ENCODE results near the gene EMD.
"Not testable (repeated sequence)": the region's sequence is repeated elsewhere in the genome, so short reads cannot be mapped to it uniquely, and the experiment has no call there.

EMD gene

GRCh38 chrX:154371017-154371788 lies 7.9 kb upstream of the EMD start:
- DNase-seq (ENCODE audit: low read depth, low spot score): peak; percentile 96

GRCh38 chrX:154371789-154372300 lies 7.2 kb upstream of the EMD start:
- DNase-seq (ENCODE audit: low read depth, low spot score): no peak

- DNase-seq (ENCODE audit: low read depth, low spot score): peak; percentile 58
These were observed 6.5 kb upstream of the EMD start for GRCh38 chrX:154372612-154373022.

GRCh38 chrX:154373340-154374306 lies 5.5 kb upstream of the EMD start:
- DNase-seq (ENCODE audit: low read depth, low spot score): peak; percentile 96

GRCh38 chrX:154374313-154375155 lies 4.6 kb upstream of the EMD start, which contains the start of gene FLNA:
TSS of gene FLNA (minus strand) at chrX:154374634. CDS start at chrX:154371245, 3,389 bp downstream.
- peak; percentile 75 for DNase-seq (ENCODE audit: low read depth, low spot score)

GRCh38 chrX:154375156-154375504 lies 4.0 kb upstream of the EMD start:
- DNase-seq (ENCODE audit: low read depth, low spot score): no peak

- no peak for DNase-seq (ENCODE audit: low read depth, low spot score)
These were observed 2.3 kb upstream of the EMD start for GRCh38 chrX:154376774-154377173.

GRCh38 chrX:154378059-154378798 lies 866 bp upstream of the EMD start:
- no peak for DNase-seq (ENCODE audit: low read depth, low spot score)

- no peak for DNase-seq (ENCODE audit: low read depth, low spot score)
These were observed 465 bp downstream of the EMD start for GRCh38 chrX:154379569-154379951.

GRCh38 chrX:154380153-154380552 lies 1.1 kb downstream of the EMD start:
- DNase-seq (ENCODE audit: low read depth, low spot score): no peak

- no peak for DNase-seq (ENCODE audit: low read depth, low spot score)
These were observed 1.7 kb downstream of the EMD start for GRCh38 chrX:154380787-154381186.

GRCh38 chrX:154381271-154381670 lies 2.2 kb downstream of the EMD start:
- peak; percentile 69 for DNase-seq (ENCODE audit: low read depth, low spot score)

- DNase-seq (ENCODE audit: low read depth, low spot score): no peak
These were observed 3.5 kb downstream of the EMD start for GRCh38 chrX:154382483-154383069.

GRCh38 chrX:154383359-154384283 lies 4.5 kb downstream of the EMD start:
- no peak for DNase-seq (ENCODE audit: low read depth, low spot score)

GRCh38 chrX:154384284-154384892 lies 5.3 kb downstream of the EMD start:
- peak; percentile 26 for DNase-seq (ENCODE audit: low read depth, low spot score)

- not testable (repeated sequence) for DNase-seq (ENCODE audit: low read depth, low spot score)
These were observed 9.0 kb downstream of the EMD start for GRCh38 chrX:154388094-154388493.

- not testable (repeated sequence) for DNase-seq (ENCODE audit: low read depth, low spot score)
These were observed 9.6 kb downstream of the EMD start for GRCh38 chrX:154388649-154389048.

GRCh38 chrX:154389812-154390747 lies 11.0 kb downstream of the EMD start:
- DNase-seq (ENCODE audit: low read depth, low spot score): not testable (repeated sequence)

Data from ELF-1 (cell line).